HuH-7 (cell line): Measurements from ENCODE around the gene PMM2.
"Not testable (repeated sequence)": the region's sequence is repeated elsewhere in the genome, so short reads cannot be mapped to it uniquely, and the experiment has no call there.

Source experiments
- DNase-seq: peaks from one replicate; pipeline ENCODE4 v3.0.0; 2011; ENCODE audit warnings: low spot score

PMM2 gene

GRCh38 chr16:8818504-8819270 lies 21.0 kb downstream of the PMM2 start:
- no peak for DNase-seq

GRCh38 chr16:8819411-8820034 lies 21.9 kb downstream of the PMM2 start:
- DNase-seq: no peak

GRCh38 chr16:8822403-8822802 lies 24.8 kb downstream of the PMM2 start:
- no peak for DNase-seq

GRCh38 chr16:8826278-8826879 lies 28.7 kb downstream of the PMM2 start:
- DNase-seq: no peak

GRCh38 chr16:8828541-8829165 lies 31.0 kb downstream of the PMM2 start:
- no peak for DNase-seq

GRCh38 chr16:8831450-8831849 lies 33.8 kb downstream of the PMM2 start:
- no peak for DNase-seq

GRCh38 chr16:8831871-8832716 lies 34.5 kb downstream of the PMM2 start:
- DNase-seq: no peak

GRCh38 chr16:8832717-8833105 lies 35.1 kb downstream of the PMM2 start:
- DNase-seq: no peak

GRCh38 chr16:8836797-8837196 lies 39.2 kb downstream of the PMM2 start:
- not testable (repeated sequence) for DNase-seq

GRCh38 chr16:8837594-8837993 lies 40.0 kb downstream of the PMM2 start:
- DNase-seq: not testable (repeated sequence)

GRCh38 chr16:8842016-8842415 lies 44.4 kb downstream of the PMM2 start:
- not testable (repeated sequence) for DNase-seq

GRCh38 chr16:8843296-8843695 lies 45.7 kb downstream of the PMM2 start:
- DNase-seq: not testable (repeated sequence)

GRCh38 chr16:8845699-8846298 lies 48.2 kb downstream of the PMM2 start:
- no peak for DNase-seq

- no peak for DNase-seq
These were observed 48.8 kb downstream of the PMM2 start for GRCh38 chr16:8846401-8846932.

- no peak for DNase-seq
These were observed 49.5 kb downstream of the PMM2 start for GRCh38 chr16:8847145-8847544.

GRCh38 chr16:8847623-8848022 lies 50.0 kb downstream of the PMM2 start:
- no peak for DNase-seq

- no peak for DNase-seq
These were observed 50.7 kb downstream of the PMM2 start for GRCh38 chr16:8848231-8848938.

- no peak for DNase-seq
These were observed 51.3 kb downstream of the PMM2 start for GRCh38 chr16:8848939-8849391.

GRCh38 chr16:8849411-8850011 lies 51.9 kb downstream of the PMM2 start:
- no peak for DNase-seq

GRCh38 chr16:8850279-8850885 lies 52.7 kb downstream of the PMM2 start:
- DNase-seq: no peak
